Endodermal cell (in vitro differentiated cells): ENCODE data around the gene RABGGTA. TPM values are rescaled to one million over a fixed set of nuclear protein-coding genes. Genes with fewer than 3 reads are reported as not detected.
"Not testable (repeated sequence)": the region's sequence is repeated elsewhere in the genome, so short reads cannot be mapped to it uniquely, and the experiment has no call there.

Experiments
- DNase-seq: peaks from one replicate; pipeline ENCODE4 v3.0.0-alpha.2; 2017
- H3K27ac ChIP-seq: 2 replicates; pipeline ENCODE4 v1.5.1; 2013; ENCODE audit warnings: mild to moderate bottlenecking, low read depth, low read length, moderate library complexity
- H3K27me3 ChIP-seq: 2 replicates; pipeline ENCODE4 v1.6.1; 2013; ENCODE audit warnings: mild to moderate bottlenecking, low read length, moderate library complexity; ENCODE audit not compliant: insufficient read depth, control insufficient read depth, poor library complexity, severe bottlenecking
- H3K36me3 ChIP-seq: 2 replicates; pipeline ENCODE4 v1.7.0; 2013; ENCODE audit warnings: mild to moderate bottlenecking, low read length, moderate library complexity; ENCODE audit not compliant: control insufficient read depth, insufficient read depth
- H3K4me1 ChIP-seq: one replicate; pipeline ENCODE4 v1.7.0; 2013; ENCODE audit warnings: low read length; ENCODE audit not compliant: control insufficient read depth, insufficient read depth
- H3K4me3 ChIP-seq: 2 replicates; pipeline ENCODE4 v1.5.1; 2013; ENCODE audit warnings: mild to moderate bottlenecking, low read length, moderate library complexity
- H3K9ac ChIP-seq: 2 replicates; pipeline ENCODE4 v1.6.1; 2013; ENCODE audit warnings: mild to moderate bottlenecking, low read length, moderate library complexity; ENCODE audit not compliant: poor library complexity, severe bottlenecking; ENCODE audit errors: extremely low read depth
- H3K9me3 ChIP-seq: 2 replicates; pipeline ENCODE4 v1.6.1; 2013; ENCODE audit warnings: mild to moderate bottlenecking, low read length, moderate library complexity; ENCODE audit not compliant: control insufficient read depth
- H3K27ac Mint-ChIP-seq: 2 replicates; pipeline ENCODE4 v1.8.0; 2020; ENCODE audit warnings: mixed read lengths
- H3K27me3 Mint-ChIP-seq: 2 replicates; pipeline ENCODE4 v1.8.0; 2021; ENCODE audit warnings: mild to moderate bottlenecking, mixed read lengths; ENCODE audit not compliant: insufficient read depth
- H3K36me3 Mint-ChIP-seq: 2 replicates; pipeline ENCODE4 v1.8.0; 2020; ENCODE audit warnings: low read depth, mixed read lengths
- H3K4me1 Mint-ChIP-seq: 2 replicates; pipeline ENCODE4 v1.8.0; 2020; ENCODE audit warnings: mixed read lengths
- H3K4me3 Mint-ChIP-seq: 2 replicates; pipeline ENCODE4 v1.8.0; 2020; ENCODE audit warnings: mild to moderate bottlenecking, moderate library complexity, mixed read lengths
- H3K9me3 Mint-ChIP-seq: 2 replicates; pipeline ENCODE4 v1.8.0; 2020; ENCODE audit warnings: mild to moderate bottlenecking, mixed read lengths
- WGBS, 2 experiments: methylation state at CpG; one replicate each; pipeline versions ENCODE4 v1.1.5 to v1.1.7; 2013; ENCODE audit warnings: missing lambda C conversion rate in 2 of 2, mixed read lengths in 1 of 2; ENCODE audit not compliant: insufficient coverage in 1 of 2, insufficient read length in 1 of 2; 5-methylcytosine and 5-hydroxymethylcytosine counted together
- total RNA-seq, 2 donors: library from RNA; stranded (reverse); fragmentation: NEBNext Ultra II Directional in 1 of 2; extraction: Animal tissue kit (Norgen Biotek cat#: 25700) in 1 of 2; gene quantifications; 2 replicates in 1 of 2; 3 replicates in 1 of 2; pipeline ENCODE4 v1.2.1, GENCODE V29; 2021
- TF ChIP-seq, protein P1 (sequence below): fragments of 200-600 bp; sonication (generic); conservative IDR thresholded peaks from 2 replicates; pipeline ENCODE4 v1.5.0; 2021; ENCODE audit warnings: antibody characterized with exemption, mild to moderate bottlenecking

RABGGTA gene
- total RNA-seq, 2 donors from 2014 or later, result 20.2 to 20.5 TPM

DNA sequence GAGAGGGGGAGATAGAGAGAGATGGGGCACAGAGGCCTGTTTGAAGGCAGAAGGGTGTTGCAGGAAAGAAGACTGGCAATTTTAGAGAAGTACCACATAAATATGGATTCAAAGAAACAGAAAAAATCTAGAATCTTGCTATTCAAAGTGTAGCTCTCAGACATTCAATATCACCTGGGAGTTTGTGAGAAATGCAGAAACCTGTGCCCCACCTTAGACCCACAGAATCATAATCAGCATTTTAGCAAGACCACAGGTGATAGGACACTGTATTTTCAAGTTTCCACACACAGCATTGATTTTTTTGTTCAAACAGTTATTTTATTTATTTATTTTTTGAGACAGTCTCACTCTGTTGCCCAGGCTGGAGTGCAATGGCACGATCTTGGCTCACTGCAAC, 42.5 kb downstream of the RABGGTA start:
- DNase-seq, result no peak
- peaks cover 27% of the 10 kb centered on the region for H3K36me3 Mint-ChIP-seq
- Histone ChIP-seq H3K9ac (no peak overlapping the region), H3K4me3 (no peak overlapping the region), H3K36me3 (peaks cover 33% of the 10 kb centered on the region), H3K9me3 (no peaks in the 10 kb centered on the region), H3K27ac (no peak overlapping the region), H3K4me1 (peaks cover 8% of the 10 kb centered on the region), H3K27me3 (no peaks in the 10 kb centered on the region)
- WGBS, 2 experiments, result 0% methylated on average over 1 of the region's 1 CpG; no CpG with 5 or more reads in 1 of the 2 experiments
- no peak overlapping the region for H3K4me3 Mint-ChIP-seq
- H3K27me3 Mint-ChIP-seq, result no peaks in the 10 kb centered on the region
- peaks cover 17% of the 10 kb centered on the region for H3K4me1 Mint-ChIP-seq
- no peak overlapping the region for H3K27ac Mint-ChIP-seq
- TF ChIP-seq, protein P1, sequence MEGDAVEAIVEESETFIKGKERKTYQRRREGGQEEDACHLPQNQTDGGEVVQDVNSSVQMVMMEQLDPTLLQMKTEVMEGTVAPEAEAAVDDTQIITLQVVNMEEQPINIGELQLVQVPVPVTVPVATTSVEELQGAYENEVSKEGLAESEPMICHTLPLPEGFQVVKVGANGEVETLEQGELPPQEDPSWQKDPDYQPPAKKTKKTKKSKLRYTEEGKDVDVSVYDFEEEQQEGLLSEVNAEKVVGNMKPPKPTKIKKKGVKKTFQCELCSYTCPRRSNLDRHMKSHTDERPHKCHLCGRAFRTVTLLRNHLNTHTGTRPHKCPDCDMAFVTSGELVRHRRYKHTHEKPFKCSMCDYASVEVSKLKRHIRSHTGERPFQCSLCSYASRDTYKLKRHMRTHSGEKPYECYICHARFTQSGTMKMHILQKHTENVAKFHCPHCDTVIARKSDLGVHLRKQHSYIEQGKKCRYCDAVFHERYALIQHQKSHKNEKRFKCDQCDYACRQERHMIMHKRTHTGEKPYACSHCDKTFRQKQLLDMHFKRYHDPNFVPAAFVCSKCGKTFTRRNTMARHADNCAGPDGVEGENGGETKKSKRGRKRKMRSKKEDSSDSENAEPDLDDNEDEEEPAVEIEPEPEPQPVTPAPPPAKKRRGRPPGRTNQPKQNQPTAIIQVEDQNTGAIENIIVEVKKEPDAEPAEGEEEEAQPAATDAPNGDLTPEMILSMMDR, result no peak
- no peaks in the 10 kb centered on the region for H3K9me3 Mint-ChIP-seq

DNA sequence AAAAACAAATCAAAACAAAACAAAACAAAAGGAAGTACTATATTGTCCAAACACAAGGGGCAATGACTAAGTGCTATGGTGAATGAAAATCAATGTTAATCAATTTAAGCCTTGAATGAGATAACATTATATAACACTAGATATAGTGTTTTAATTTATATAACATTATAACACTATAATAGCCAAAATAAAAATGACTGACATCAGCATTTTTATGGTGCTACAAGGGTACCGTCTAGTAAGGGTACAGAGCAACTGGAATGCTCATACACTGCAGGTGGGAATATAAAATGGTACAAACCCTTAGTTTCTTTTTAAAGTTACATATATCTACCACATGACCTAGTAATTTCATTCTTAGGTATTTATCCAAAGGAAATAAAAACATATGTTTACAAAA, 44.9 kb downstream of the RABGGTA start:
- Mint-ChIP-seq H3K27ac (no peak overlapping the region), H3K36me3 (peaks cover 26% of the 10 kb centered on the region), H3K4me1 (peaks cover 7% of the 10 kb centered on the region), H3K9me3 (no peaks in the 10 kb centered on the region), H3K27me3 (no peaks in the 10 kb centered on the region), H3K4me3 (no peak overlapping the region)
- TF ChIP-seq, protein P1, result no peak
- Histone ChIP-seq H3K36me3 (peaks cover 33% of the 10 kb centered on the region), H3K27ac (no peak overlapping the region), H3K4me1 (no peaks in the 10 kb centered on the region), H3K9ac (no peak overlapping the region), H3K4me3 (no peak overlapping the region), H3K9me3 (no peaks in the 10 kb centered on the region), H3K27me3 (no peaks in the 10 kb centered on the region)
- no peak for DNase-seq
- WGBS, 2 experiments, result 100% methylated on average over 1 of the region's 1 CpG; no CpG with 5 or more reads in 1 of the 2 experiments

DNA sequence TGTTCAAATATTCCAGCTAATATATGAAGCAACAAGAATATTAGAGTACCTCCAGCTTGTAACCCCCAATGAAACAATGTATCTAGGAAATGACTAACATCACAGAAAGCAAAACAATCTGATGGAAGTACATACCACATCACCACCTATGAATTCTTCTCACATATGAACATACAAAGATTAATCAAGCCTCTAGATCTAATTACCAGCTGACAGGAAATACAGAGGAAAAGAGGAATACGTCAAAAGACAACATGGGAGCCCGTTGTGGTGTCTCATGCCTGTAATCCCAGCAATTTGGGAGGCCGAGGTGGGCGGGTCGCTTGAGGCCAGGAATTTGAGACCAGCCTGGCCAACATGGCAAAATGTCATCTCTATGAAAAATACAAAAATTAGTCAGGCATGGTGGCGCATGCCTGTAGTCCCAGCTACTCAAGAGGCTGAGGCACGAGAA, 46.8 kb downstream of the RABGGTA start:
- TF ChIP-seq, protein P1, result no peak
- 91 to 96% methylated on average over 7 of the region's 7 CpGs for WGBS, 2 experiments
- no peaks in the 10 kb centered on the region for H3K27me3 Mint-ChIP-seq
- DNase-seq, result no peak
- Histone ChIP-seq H3K4me3 (no peak overlapping the region), H3K27me3 (no peaks in the 10 kb centered on the region), H3K9ac (no peak overlapping the region), H3K27ac (no peak overlapping the region), H3K36me3 (peaks cover 31% of the 10 kb centered on the region), H3K9me3 (no peaks in the 10 kb centered on the region), H3K4me1 (no peaks in the 10 kb centered on the region)
- H3K4me3 Mint-ChIP-seq, result no peak overlapping the region
- no peaks in the 10 kb centered on the region for H3K9me3 Mint-ChIP-seq
- H3K36me3 Mint-ChIP-seq, result peaks cover 26% of the 10 kb centered on the region
- no peak overlapping the region for H3K27ac Mint-ChIP-seq
- no peaks in the 10 kb centered on the region for H3K4me1 Mint-ChIP-seq

DNA sequence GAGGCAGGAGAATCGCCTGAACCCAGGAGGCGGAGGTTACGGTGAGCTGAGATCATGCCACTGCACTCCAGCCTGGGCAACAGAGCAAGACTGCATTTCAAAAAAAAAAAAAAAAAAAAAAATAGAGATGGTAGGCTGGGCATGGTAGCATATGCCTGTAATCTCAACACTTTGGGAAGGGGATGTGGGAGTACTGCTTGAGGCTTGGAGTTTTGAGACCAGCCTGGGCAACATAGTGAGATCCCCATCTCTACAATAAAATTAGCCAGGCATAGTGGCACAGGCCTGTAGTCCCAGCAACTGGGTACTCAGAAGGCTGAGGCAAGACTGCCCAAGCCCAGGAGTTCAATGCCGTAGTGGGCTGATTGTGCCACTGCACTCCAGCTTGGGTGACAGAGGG, 48.4 kb downstream of the RABGGTA start:
- not testable (repeated sequence) for H3K4me1 Mint-ChIP-seq, H3K27ac ChIP-seq, H3K4me3 Mint-ChIP-seq, H3K9me3 Mint-ChIP-seq, H3K4me1 ChIP-seq, H3K27me3 ChIP-seq, DNase-seq, H3K27me3 Mint-ChIP-seq, H3K9ac ChIP-seq, H3K27ac Mint-ChIP-seq, H3K9me3 ChIP-seq, H3K4me3 ChIP-seq
- peaks cover 26% of the 10 kb centered on the region for H3K36me3 ChIP-seq
- 96% methylated on average over 4 of the region's 4 CpGs; no CpG with 5 or more reads in 1 of the 2 experiments for WGBS, 2 experiments
- peaks cover 20% of the 10 kb centered on the region for H3K36me3 Mint-ChIP-seq
